Measurements from ENCODE around the gene AQP7.

AQP7 gene

GRCh38 chr9:33440609-33441008 lies 38.2 kb upstream of the AQP7 start:
- Histone ChIP-seq H3K9me3 (ENCODE audit: insufficient read depth, low read length) (no peaks in the 10 kb centered on the region), H4K20me1 (ENCODE audit: low read depth, low read length) (no peaks in the 10 kb centered on the region), H3K79me2 (ENCODE audit: insufficient read depth, low read length) (no peaks in the 10 kb centered on the region), H3F3A (ENCODE audit: insufficient read depth) (no peaks in the 10 kb centered on the region), H3K9me2 (replicated peaks; ENCODE audit: insufficient read depth, low read length) (no peaks in the 10 kb centered on the region), H3K9ac (ENCODE audit: low read length) (no peak overlapping the region), H3K36me3 (ENCODE audit: low read length) (no peaks in the 10 kb centered on the region), H3K4me3 (ENCODE audit: insufficient read depth, low read length, poor library complexity, severe bottlenecking) (no peak overlapping the region), H2AFZ (ENCODE audit: low read depth, low read length, severe bottlenecking) (no peak overlapping the region), H3K27ac (ENCODE audit: low read depth, low read length) (no peak overlapping the region), H3K4me2 (ENCODE audit: low read depth, low read length, poor library complexity, severe bottlenecking) (no peak overlapping the region), H3K27me3 (ENCODE audit: low read length) (no peaks in the 10 kb centered on the region)
- no peak for TF ChIP-seq EZH2phosphoT487 (conservative IDR thresholded peaks at IDR 0.05; ENCODE audit: low read length)
- TF ChIP-seq, protein P1, sequence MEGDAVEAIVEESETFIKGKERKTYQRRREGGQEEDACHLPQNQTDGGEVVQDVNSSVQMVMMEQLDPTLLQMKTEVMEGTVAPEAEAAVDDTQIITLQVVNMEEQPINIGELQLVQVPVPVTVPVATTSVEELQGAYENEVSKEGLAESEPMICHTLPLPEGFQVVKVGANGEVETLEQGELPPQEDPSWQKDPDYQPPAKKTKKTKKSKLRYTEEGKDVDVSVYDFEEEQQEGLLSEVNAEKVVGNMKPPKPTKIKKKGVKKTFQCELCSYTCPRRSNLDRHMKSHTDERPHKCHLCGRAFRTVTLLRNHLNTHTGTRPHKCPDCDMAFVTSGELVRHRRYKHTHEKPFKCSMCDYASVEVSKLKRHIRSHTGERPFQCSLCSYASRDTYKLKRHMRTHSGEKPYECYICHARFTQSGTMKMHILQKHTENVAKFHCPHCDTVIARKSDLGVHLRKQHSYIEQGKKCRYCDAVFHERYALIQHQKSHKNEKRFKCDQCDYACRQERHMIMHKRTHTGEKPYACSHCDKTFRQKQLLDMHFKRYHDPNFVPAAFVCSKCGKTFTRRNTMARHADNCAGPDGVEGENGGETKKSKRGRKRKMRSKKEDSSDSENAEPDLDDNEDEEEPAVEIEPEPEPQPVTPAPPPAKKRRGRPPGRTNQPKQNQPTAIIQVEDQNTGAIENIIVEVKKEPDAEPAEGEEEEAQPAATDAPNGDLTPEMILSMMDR (IDR thresholded peaks at IDR 0.05; ENCODE audit: insufficient read depth, low read length, poor library complexity, severe bottlenecking): no peak

DNA sequence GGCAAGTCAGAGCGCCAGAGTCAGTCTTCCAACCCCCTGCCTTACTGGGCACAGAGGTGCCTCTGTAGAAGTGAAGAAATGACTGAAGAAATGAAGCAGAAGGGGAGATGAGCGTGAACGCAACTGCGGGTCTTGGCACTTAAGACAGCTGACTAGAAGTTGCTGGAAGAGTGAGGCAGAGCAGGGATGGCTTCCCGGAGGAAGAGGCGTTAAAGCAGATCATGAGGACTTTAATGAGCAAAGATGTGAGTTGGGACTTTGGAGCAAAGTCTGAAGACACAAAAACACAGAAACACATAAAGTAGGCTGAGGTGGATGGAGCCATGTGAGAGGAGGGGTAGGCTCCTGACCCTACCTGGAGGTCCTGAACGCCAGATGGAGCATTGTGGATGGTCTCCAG lies 37.8 kb upstream of the AQP7 start:
- Histone ChIP-seq H3K9ac (ENCODE audit: low read length) (no peak overlapping the region), H2AFZ (ENCODE audit: low read depth, low read length, severe bottlenecking) (no peak overlapping the region), H3K9me3 (ENCODE audit: insufficient read depth, low read length) (no peaks in the 10 kb centered on the region), H3K4me2 (ENCODE audit: low read depth, low read length, poor library complexity, severe bottlenecking) (no peak overlapping the region), H3K27ac (ENCODE audit: low read depth, low read length) (no peak overlapping the region), H3K9me2 (replicated peaks; ENCODE audit: insufficient read depth, low read length) (no peaks in the 10 kb centered on the region), H3K27me3 (ENCODE audit: low read length) (no peaks in the 10 kb centered on the region), H3K36me3 (ENCODE audit: low read length) (no peaks in the 10 kb centered on the region), H3F3A (ENCODE audit: insufficient read depth) (no peaks in the 10 kb centered on the region), H4K20me1 (ENCODE audit: low read depth, low read length) (no peaks in the 10 kb centered on the region), H3K4me3 (ENCODE audit: insufficient read depth, low read length, poor library complexity, severe bottlenecking) (no peak overlapping the region), H3K79me2 (ENCODE audit: insufficient read depth, low read length) (no peaks in the 10 kb centered on the region)
- TF ChIP-seq EZH2phosphoT487 (conservative IDR thresholded peaks at IDR 0.05; ENCODE audit: low read length): no peak
- TF ChIP-seq, protein P1 (IDR thresholded peaks at IDR 0.05; ENCODE audit: insufficient read depth, low read length, poor library complexity, severe bottlenecking): no peak

- no peaks in the 10 kb centered on the region for H3K9me2 ChIP-seq (replicated peaks; ENCODE audit: insufficient read depth, low read length)
- no peak overlapping the region for H3K27ac ChIP-seq (ENCODE audit: low read depth, low read length)
- no peaks in the 10 kb centered on the region for H3F3A ChIP-seq (ENCODE audit: insufficient read depth)
- no peak overlapping the region for H3K9ac ChIP-seq (ENCODE audit: low read length)
- H2AFZ ChIP-seq (ENCODE audit: low read depth, low read length, severe bottlenecking): no peak overlapping the region
- H3K9me3 ChIP-seq (ENCODE audit: insufficient read depth, low read length): no peaks in the 10 kb centered on the region
- H3K79me2 ChIP-seq (ENCODE audit: insufficient read depth, low read length): no peaks in the 10 kb centered on the region
- H3K27me3 ChIP-seq (ENCODE audit: low read length): no peaks in the 10 kb centered on the region
- H4K20me1 ChIP-seq (ENCODE audit: low read depth, low read length): no peaks in the 10 kb centered on the region
- H3K4me3 ChIP-seq (ENCODE audit: insufficient read depth, low read length, poor library complexity, severe bottlenecking): no peak overlapping the region
- no peaks in the 10 kb centered on the region for H3K36me3 ChIP-seq (ENCODE audit: low read length)
- H3K4me2 ChIP-seq (ENCODE audit: low read depth, low read length, poor library complexity, severe bottlenecking): no peak overlapping the region
- no peak for TF ChIP-seq EZH2phosphoT487 (conservative IDR thresholded peaks at IDR 0.05; ENCODE audit: low read length)
- TF ChIP-seq, protein P1 (IDR thresholded peaks at IDR 0.05; ENCODE audit: insufficient read depth, low read length, poor library complexity, severe bottlenecking): no peak
Observed at GRCh38 chr9:33439731-33440130, 37.4 kb upstream of the AQP7 start.

Data from SU-DHL-6 (cell line).